GM19395 (cell line): ENCODE data around the gene ZDHHC14.
"Not testable (repeated sequence)": the region's sequence is repeated elsewhere in the genome, so short reads cannot be mapped to it uniquely, and the experiment has no call there.

Experiments used
- ATAC-seq: cut with Tn5 transposase; IDR thresholded peaks from one replicate; pipeline ENCODE4 v1.9.1; 2021; ENCODE audit warnings: mild to moderate bottlenecking, moderate library complexity; ENCODE audit not compliant: unreplicated experiment

Gene ZDHHC14

DNA sequence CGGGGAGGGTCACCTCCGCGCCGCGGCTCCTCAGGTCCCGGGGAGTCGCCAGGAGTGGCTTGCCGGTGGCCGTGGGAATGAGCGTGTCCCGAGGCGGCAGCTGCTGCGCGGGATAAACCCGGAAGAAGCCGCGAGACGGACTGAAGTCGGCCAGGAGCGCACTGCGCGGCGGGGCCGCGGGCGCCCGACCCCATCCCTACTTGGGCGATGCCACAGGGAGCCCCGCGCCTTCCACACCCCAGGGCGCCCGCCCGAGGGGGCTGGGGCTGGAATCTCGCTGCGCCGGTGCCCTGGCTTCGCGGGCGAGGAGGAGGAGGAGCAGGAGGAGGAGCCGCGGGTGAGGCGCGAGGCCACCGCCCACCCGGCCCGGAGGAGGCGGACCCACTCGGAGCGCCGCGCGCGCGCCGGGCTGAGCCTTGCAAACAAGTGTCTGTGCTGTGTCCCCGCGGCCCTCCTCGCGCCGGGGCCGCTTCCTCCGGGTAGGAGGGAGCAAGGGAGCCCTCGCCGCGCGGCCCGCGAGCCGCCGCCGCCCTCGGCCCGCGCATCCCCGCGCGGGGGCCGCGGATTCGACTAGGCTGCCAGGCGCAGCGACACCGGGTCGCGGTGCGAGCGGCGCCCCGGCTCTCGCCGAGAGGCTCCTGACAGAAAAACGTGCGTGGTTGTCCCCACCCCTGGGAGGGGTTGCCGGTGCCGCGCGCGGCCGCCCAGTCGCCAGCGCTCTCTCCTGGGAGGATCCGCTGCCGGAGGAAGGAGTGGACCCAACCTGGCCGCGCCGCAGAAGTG is at the start of gene ZDHHC14:
TSS of gene ZDHHC14 (plus strand) at position 412 of the 783 bp plus-strand sequence.
- ATAC-seq, result peak; percentile 74

DNA sequence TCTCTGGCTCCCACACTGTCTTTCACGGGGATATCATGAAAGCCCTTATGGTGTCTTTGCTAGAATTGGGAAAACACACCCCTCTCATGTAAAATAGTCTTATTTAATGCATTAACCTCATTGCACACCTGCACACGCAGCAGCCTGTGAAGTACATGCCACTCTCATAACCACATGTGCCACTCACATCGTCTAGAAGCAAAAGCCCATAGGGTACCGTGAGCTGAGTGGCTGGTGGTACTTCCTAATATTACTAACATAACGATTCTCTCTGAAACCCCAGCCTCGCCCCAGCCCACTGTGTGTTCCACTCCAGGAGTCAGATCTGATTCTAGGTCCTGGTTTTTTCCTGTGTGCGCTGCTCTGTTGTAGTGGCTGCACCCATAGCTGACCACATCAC is 48.2 kb upstream of the ZDHHC14 start:
- no peak for ATAC-seq

DNA sequence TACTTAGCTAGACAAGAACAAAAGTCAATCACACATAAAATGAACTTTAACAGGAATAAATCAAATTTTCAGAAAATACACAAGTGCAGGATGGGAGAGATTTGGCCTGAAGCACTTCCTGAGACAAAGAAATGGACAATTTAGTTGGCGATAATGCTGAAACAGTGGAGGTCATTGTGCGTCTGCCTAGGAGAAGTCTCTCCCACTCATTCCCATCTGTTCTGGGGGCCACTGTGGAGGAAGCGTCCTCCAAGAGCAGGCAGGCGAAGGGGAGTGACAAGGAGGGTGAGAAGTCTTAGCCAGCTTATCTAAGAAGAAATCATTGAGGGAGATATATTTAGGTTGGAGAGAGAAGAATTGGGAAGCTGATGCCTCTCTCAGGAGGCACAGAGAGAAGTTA is 47.5 kb upstream of the ZDHHC14 start:
- ATAC-seq, result no peak

DNA sequence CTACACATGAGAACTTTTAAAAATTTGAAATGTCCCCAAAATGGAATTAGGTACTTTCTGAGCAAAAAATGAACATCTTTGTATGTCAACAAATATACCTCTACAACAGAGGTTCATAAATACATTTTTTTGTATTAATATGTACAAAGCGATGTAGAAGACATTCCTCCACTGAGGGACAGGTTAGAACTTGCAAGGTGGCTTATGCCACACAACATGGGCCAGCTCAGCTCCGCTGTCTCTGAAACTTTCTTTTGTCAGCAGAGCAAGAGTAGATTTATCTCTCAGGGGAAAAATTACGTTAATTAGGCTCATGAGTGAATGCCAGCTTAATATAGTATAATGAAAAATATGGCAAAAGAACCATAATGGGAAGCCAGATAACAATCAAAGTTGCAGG is 47.0 kb upstream of the ZDHHC14 start:
- no peak for ATAC-seq

DNA sequence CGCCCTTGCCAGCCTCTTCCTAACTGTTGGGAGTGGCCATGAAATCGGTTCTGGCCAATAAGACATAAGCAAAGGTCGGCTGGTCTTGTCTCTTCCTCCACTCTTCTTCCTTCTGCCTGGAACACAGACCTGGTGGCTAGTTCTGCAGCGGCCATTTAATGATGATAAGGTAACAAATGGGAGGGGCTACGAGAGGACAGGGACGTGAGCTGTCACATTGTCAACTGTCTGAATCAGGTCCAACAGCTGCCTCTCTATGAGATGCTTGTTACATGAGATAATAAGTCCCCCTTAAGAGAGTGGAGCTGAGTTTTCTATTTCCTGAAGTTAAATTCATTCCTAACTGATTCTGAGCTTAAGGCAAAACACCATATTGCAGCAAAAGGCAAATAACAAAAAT is 45.2 kb upstream of the ZDHHC14 start:
- ATAC-seq, result no peak

DNA sequence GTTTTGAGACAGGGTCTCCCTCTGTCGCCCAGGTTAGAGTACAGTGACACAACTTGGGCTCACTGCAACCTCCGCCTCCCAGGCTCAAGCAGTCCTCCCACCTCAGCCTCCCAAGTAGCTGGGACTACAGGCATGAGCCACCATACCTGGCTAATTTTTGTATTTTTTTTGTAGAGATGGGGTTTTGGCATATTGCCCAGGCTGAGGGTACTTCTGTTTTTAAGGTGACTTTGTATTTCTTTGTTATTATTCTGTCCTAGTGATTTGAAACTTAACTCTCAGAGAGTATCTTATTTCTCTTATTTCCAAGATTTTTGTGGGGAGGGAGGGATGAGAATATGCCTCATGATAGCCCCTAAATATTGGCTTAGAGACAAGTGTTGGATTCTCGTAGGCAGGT is 43.7 kb upstream of the ZDHHC14 start:
- ATAC-seq, result not testable (repeated sequence)

DNA sequence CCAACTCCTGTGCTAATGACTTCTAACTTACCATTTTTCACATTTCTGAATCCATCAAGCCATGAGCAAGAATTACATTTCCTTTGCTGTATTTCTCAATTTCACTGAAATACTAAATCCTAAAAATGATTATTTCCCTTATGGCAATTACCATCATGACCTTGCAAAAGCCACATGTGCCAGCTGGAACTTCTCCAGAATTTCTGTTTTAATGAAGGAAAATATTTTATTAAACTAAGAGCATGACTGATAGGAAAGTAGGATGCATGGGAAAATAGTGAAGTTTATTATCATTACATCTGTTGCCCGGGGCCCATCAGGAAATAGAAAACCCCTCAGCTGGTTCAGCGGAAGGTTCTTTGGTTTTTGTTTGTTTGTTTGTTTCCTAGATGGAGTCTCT is 43.2 kb upstream of the ZDHHC14 start:
- no peak for ATAC-seq

DNA sequence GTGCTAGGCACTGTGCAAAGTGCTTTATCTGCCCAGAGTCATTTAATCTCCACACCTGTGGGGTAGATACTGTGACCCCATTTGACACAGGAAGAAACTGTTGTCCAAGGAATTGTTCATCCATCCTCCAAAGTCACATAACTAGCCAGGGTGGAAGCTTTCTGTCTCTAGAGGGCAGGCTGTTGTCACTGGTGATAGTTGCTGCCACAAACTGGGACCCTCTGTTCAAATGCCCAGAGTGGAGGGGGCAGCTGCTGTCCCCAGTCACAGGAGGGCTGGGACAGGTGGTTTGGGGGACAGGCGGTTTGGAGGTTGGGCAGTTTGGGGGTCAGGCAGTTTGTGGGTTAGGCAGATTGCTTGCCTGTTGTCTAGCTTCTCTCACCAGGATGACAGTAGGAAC is 41.6 kb upstream of the ZDHHC14 start:
- no peak for ATAC-seq

DNA sequence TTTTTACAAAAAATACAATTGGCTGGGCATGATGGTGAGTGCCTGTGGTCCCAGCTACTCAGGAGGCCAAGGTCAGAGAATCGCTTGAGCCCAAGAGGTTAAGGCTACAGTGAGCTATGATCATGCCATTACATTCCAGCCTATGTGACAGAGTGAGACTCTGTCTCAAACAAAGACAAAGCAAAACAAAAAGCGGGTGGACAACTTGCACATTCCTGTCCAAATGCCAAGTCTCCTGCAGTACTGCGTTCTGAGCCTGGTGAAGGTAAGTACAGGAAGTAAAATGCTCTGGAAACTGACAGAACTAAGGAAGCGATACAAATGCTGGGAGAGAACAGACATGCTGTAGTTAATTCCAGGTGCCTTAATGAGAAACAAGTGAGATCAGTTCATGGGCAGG is 37.3 kb upstream of the ZDHHC14 start:
- no peak for ATAC-seq

DNA sequence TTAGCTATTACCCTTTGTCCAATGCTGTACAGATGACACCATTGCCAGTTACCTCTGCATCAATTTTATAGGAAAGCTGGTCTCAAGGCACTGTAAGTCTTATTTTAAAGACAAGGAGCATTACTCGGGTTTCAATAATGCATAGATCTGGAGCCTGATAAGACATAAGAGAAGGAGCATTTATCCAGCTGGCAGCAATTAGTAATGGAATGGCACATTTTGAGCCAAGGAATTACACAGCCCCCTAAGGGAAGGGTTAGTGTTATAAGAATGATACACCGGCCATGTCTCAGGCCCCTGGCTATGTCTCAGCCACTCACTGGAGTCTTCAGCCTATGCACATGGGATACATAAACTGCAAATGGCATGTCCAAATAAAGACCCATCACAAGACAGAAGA is 34.6 kb upstream of the ZDHHC14 start:
- ATAC-seq, result no peak

DNA sequence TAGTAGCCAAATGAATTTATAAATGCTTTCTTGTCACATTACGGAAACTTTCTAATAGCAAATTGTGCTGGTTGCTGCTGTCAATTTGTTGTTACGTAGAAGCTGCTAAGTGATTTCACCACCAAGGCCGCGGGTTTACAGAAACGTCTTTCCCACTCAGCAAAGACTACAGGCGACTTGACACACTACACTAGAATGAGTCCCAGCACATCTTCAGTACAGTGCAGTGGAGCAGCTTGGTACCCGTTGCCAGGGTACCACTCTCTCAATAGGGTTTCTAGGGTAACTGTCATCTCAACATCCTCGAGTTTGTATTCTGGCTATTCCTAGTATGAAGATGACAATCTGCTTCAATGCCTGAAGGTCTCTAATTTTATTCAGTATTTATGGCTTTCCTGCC is 22.7 kb upstream of the ZDHHC14 start:
- ATAC-seq, result no peak

DNA sequence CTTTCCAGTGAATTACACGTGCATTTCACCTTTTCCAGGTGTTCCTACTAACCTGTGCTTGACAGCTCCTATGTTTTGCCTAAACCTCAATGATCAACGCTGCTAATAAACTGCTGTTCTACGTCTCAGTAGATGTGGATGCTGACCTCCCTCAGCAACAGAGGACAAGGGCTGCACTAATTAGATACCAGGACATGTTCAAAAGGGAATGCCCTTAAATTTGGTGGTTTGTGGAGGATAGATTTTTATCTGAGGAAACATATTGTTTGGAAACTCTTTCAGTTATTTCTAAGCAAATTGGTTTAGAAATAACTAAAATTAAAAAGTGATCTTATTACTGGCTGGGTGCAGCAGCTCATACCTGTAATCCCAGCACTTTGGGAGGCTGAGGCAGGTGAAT is 19.1 kb upstream of the ZDHHC14 start:
- ATAC-seq, result no peak

DNA sequence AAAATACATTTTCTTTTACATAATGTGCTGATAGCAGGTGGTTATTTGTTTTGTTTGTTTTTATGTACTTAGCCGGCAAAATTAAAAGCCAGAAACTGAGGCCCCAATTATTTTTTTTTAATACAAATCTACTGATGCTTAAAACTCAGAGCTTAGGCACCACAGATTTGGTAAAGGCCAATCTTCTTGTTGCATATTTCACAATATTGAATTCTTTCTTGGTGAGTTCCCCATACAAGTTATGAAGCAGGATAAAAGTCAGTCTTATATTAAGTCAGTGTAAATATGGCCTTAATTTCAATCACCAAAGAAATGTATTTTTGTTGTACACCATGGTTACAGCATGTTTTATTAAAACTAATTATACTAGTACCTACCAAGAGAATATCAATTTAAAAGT is 16.3 kb upstream of the ZDHHC14 start:
- no peak for ATAC-seq

DNA sequence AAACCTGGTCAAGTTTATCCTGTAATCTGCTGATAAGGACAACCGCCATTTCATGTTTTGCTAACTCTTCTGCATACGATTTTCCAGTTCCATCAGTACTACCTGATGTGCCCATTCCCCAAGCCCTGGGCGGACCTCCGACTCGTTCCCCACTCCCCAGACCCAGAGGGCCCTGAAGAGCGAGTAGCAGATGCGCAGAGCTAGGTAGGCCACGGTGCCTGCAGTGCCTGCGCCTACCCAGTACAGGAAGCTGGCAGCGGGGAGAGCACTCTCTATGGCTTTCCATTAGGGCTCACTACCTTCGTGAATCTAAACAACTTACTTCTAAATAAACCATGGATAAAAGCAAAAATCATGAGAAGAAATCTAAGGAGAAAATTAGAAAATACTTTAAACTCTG is 14.3 kb upstream of the ZDHHC14 start:
- no peak for ATAC-seq

DNA sequence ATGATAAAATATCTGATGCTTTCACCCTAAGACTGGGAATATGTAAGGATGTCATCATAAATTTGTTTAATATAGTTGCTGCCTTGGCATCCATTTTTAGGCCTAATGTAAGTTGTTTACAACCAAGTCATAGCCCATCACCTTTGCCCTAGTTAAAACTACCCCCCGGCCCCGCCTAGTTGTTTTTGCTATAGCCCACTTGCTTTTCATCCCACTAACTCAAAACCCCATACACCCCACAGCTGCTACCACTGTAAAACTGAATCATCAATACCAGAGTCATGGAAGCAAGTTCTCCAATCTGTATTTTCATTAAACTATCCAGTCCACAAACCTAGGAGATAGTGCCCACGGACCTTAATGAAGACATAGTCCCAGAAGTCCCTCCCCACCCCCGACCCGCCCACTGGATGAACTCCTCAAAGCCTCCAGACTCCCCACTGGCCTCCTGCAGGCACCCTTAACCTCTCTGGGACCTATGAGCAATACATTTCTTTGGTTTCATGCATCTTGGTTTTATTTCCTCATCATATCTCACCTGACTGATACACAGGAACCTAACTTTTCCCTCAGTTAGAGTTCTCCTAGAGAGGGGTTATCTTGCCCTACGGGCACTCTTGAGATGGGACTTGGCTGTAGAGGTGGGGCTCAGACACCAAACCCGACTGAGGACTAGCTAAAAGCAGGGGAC is 12.5 kb upstream of the ZDHHC14 start:
- no peak for ATAC-seq

DNA sequence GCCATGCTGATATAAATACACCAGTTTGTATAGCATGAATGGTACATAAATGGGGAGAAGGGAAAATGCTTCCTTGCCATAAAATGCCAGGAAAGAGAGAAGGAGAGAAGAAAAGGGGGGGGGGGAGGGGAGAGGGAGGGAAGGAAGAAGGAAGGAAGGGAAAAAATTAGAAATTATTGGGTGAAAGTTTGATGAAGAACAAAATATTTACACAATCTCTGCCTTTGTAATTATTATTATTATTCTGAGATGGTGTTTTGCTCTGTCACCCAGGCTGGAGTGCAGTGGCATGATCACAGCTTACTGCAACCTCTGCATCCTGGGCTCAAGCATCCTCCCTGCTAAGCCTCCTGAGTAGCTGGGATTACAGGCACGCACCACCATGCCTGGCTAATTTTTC is 10.2 kb upstream of the ZDHHC14 start:
- no peak for ATAC-seq

DNA sequence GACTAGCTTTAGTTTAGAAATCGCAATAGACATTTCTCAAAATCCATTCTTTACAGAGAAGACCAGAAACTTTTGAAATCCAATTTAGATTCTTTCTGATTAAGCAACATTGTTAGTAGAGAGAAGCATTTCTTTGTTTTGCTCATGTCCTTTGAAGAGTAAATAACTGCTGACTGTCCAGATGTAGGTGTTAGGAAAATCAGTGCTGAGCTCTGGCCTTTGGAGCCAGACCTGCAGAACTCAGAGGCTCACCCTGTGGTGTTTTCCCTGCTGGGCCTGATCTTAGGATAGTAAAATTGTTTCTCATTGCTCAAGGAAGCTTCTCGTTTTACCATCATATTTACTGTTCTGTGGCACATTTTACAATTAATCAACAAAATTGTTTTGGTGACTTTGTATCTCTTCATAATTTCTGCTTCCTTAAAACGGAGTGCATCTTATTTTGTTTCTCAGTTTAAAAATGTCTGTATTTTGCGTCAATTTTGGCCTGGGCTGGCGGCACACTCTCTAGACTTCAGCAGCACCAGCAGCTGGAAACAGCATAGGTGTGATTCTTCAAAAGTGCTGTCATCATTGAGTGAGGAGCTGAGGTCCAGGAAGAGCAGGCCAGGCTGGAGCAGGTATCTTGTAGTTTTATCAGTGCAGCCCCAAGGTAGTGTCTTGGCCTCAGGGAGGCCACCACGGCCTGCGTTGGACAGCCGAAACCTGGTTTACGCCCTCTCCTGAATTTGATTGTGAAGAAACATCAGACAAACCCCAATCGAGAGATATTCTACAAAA is 8.3 kb upstream of the ZDHHC14 start:
- ATAC-seq, result no peak

DNA sequence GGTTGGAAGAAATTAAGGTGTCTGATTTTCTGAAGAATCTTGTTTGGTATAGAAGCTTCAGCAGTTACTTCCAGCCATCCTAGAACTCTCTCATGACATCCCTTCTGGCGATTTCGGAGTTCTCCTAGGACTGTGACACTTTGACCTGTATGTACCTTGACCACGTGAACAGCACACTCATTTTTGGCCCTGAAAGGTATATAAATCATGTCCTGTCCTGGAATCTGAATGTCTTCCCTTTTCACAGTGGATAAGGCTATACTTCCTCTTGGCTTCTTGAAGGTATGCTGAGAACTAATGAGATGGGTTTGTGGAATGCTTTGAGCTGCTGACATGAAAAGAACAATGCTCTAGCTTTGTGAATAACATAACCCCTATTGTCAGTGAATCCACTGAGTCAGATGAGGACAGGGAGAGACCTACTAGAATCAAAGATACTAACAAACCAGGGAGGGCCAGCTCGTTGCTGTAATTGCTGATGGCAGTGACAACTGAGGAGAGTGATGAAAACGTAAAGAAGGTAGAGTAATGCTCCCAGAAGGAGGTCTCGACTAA is 6.0 kb upstream of the ZDHHC14 start:
- no peak for ATAC-seq

DNA sequence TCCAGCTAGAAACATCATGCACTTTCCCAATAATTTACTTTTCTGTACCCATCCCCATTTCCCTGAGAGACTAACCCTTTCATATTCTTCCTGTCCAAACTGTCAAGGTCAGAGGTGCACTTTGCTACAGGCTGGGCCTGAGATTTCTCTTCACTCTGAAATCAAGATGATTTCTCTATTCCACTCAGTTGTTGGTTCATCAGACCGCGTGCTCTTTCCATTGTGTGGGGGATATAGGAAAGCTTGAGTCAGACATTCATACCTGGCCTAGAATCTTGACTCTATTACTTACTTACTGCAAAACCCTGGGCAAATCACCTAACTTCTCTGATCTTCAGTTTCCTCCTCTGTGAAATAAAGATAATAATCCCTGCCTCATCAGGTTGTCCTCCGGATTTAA is 4.7 kb upstream of the ZDHHC14 start:
- ATAC-seq, result no peak

DNA sequence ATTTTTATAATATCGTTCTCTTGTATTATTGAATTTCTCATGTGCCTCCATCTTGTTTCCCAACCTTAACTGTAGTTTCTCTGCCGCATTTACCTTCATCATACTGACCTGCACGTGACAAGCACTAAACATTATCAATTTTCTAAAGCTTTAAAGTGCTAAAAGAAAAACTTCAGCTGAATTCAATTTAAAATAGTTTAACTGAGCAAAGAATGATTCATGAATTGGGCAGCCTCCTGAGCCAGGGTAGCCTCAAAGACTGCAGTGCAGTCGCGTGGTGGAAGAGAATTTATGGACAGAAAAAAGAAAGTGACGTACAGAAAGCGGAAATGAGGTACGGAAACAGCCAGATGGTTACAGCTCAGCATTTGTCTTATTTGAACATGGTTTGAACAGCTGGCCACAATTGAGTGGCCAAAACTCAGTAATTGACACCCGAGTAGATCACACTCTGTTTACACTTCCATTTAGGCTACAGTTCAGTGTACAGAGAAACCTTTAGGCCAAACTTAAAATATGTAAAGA is 4.2 kb upstream of the ZDHHC14 start:
- ATAC-seq, result no peak
